Ammon's horn (tissue), 1 donor: Measurements from ENCODE around the gene GSG1L.
"Not testable (repeated sequence)": the region's sequence is repeated elsewhere in the genome, so short reads cannot be mapped to it uniquely, and the experiment has no call there.

Experiments used
- DNase-seq: peaks from one replicate; pipeline ENCODE4 v3.0.0-alpha.2; 2016; ENCODE audit warnings: low spot score

Gene GSG1L

GRCh38 chr16:27899736-27900135 lies 163.8 kb downstream of the GSG1L start:
- no peak for DNase-seq

GRCh38 chr16:27894386-27894785 lies 169.1 kb downstream of the GSG1L start:
- DNase-seq: no peak

- no peak for DNase-seq
Measured at GRCh38 chr16:27892879-27893278, 170.6 kb downstream of the GSG1L start.

GRCh38 chr16:27890866-27891265 lies 172.6 kb downstream of the GSG1L start:
- no peak for DNase-seq

GRCh38 chr16:27890006-27890405 lies 173.5 kb downstream of the GSG1L start:
- DNase-seq: no peak

- DNase-seq: no peak
Measured at GRCh38 chr16:27883576-27883975, 179.9 kb downstream of the GSG1L start.

GRCh38 chr16:27880287-27880686 lies 183.2 kb downstream of the GSG1L start:
- DNase-seq: no peak

GRCh38 chr16:27879601-27880247 lies 183.8 kb downstream of the GSG1L start:
- DNase-seq: no peak

GRCh38 chr16:27872627-27873026 lies 190.9 kb downstream of the GSG1L start:
- not testable (repeated sequence) for DNase-seq

- no peak for DNase-seq
Measured at GRCh38 chr16:27870116-27870798, 193.3 kb downstream of the GSG1L start.

GRCh38 chr16:27869411-27869810 lies 194.1 kb downstream of the GSG1L start:
- DNase-seq: no peak

GRCh38 chr16:27868180-27868579 lies 195.3 kb downstream of the GSG1L start:
- DNase-seq: no peak

- DNase-seq: peak; percentile 72
Measured at GRCh38 chr16:27867122-27868110, 196.1 kb downstream of the GSG1L start.

GRCh38 chr16:27863377-27863776 lies 200.1 kb downstream of the GSG1L start:
- no peak for DNase-seq

GRCh38 chr16:27862953-27863352 lies 200.6 kb downstream of the GSG1L start:
- no peak for DNase-seq

- DNase-seq: no peak
Measured at GRCh38 chr16:27860091-27860490, 203.4 kb downstream of the GSG1L start.

GRCh38 chr16:27859020-27859419 lies 204.5 kb downstream of the GSG1L start:
- DNase-seq: no peak

- no peak for DNase-seq
Measured at GRCh38 chr16:27853651-27854050, 209.9 kb downstream of the GSG1L start.

GRCh38 chr16:27853101-27853500 lies 210.4 kb downstream of the GSG1L start:
- DNase-seq: no peak

GRCh38 chr16:27852681-27853080 lies 210.8 kb downstream of the GSG1L start:
- no peak for DNase-seq

- no peak for DNase-seq
Measured at GRCh38 chr16:27852116-27852515, 211.4 kb downstream of the GSG1L start.

- DNase-seq: no peak
Measured at GRCh38 chr16:27851586-27851985, 211.9 kb downstream of the GSG1L start.

- DNase-seq: no peak
Measured at GRCh38 chr16:27849621-27850020, 213.9 kb downstream of the GSG1L start.
